Thyroid gland (tissue), 4 donors: Measurements from ENCODE around the gene PTDSS2. TPM values are rescaled to one million over a fixed set of nuclear protein-coding genes. Genes with fewer than 3 reads are reported as not detected.
"Not testable (repeated sequence)": the region's sequence is repeated elsewhere in the genome, so short reads cannot be mapped to it uniquely, and the experiment has no call there.

Source experiments
- DNase-seq, 2 donors: peaks; one replicate each; pipeline ENCODE4 v3.0.0-alpha.2; 2019
- H3K27ac ChIP-seq, 3 donors: fragments of 200-600 bp; sonication (generic); 1 replicate in 2 of 3; 2 replicates in 1 of 3; pipeline ENCODE4 v1.5.1; 2016 to 2019; ENCODE audit warnings: mild to moderate bottlenecking in 1 of 3, moderate library complexity in 1 of 3
- H3K27me3 ChIP-seq: fragments of 200-600 bp; sonication (generic); one replicate; pipeline ENCODE4 v1.5.1; 2019
- H3K36me3 ChIP-seq, 2 donors: fragments of 200-600 bp; sonication (generic); one replicate each; pipeline ENCODE4 v1.5.1; 2016 to 2019
- H3K4me1 ChIP-seq, 2 donors: fragments of 200-600 bp; sonication (generic); one replicate each; pipeline ENCODE4 v1.5.1; 2017 to 2019
- H3K4me3 ChIP-seq, 3 donors: fragments of 200-600 bp; sonication (generic); replicated peaks in 1 of 3; 1 replicate in 2 of 3; 2 replicates in 1 of 3; pipeline ENCODE4 v1.5.1; 2016; ENCODE audit warnings: mild to moderate bottlenecking in 1 of 3
- H3K9me3 ChIP-seq: fragments of 200-600 bp; sonication (generic); one replicate; pipeline ENCODE4 v1.5.1; 2017
- CTCF ChIP-seq, 6 experiments: fragments of 200-600 bp in 3 of 6; fragments of 450-650 bp in 3 of 6; sonication (generic) in 3 of 6; IDR thresholded peaks; one replicate each; pipeline ENCODE4 v1.5.1; 2016 to 2019; ENCODE audit warnings: antibody characterized with exemption in 6 of 6, mild to moderate bottlenecking in 2 of 6, inconsistent platforms in 1 of 6, moderate library complexity in 1 of 6
- POLR2A ChIP-seq, 2 donors: fragments of 450-650 bp; IDR thresholded peaks; one replicate each; pipeline ENCODE4 v1.6.1; 2017; ENCODE audit warnings: antibody characterized with exemption in 2 of 2, mild to moderate bottlenecking in 2 of 2, moderate library complexity in 1 of 2
- WGBS, 2 donors: methylation state at CpG; one replicate each; pipeline ENCODE4 v1.1.5; 2017; 5-methylcytosine and 5-hydroxymethylcytosine counted together
- intact Hi-C: fragments of 100-400 bp; cut with DNase I; formaldehyde crosslinking; loops from one replicate; pipeline ENCODE4 v1.15.1; 2023
- total RNA-seq, 4 donors: library from RNA; depleted of rRNA; stranded (reverse); fragments of >200 nt; gene quantifications; one replicate each; pipeline ENCODE4 v1.2.3, GENCODE V29; 2016

Gene PTDSS2
- total RNA-seq, 4 donors from 2014 or later = 40.8 to 69.9 (median 41.7) TPM

DNA sequence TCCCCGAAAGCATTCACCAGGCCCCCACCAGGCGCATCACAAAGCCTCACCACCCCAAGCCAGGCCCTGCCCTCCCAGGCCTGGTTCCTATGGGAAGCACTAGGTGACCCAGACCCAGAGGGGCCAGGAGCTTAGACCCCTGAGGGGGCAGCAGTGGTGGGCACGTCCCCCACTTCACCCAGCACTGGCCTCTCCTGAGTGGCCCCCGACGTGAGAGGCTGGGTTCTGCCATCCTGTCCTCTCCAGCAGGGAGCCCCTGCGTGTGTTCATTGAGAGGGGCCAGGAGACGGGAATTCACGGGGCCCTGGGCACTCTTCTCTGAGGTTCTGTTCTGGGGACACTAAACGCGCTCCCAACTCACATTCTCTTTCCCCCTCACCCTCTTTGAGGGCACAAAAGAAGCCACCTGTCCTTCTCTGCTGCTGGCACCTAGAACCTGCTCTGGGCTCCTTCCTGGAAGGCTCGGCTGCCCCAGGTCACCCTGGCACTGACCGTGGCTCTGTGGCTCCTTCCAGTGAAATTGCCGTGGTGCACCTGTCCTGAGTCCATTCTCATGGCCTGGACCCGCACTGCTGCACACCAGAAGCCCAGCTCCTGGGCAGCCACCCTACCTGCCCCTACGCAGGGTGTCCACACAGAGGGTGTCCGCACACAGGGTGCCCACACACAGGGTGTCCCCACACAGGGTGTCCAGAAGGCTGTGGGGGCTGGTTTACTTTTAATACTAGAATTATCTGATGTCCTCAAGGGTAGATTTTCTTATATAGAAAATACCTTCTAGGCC, 12.2 kb downstream of the PTDSS2 start:
- no peak for TF ChIP-seq POLR2A (IDR thresholded peaks at IDR 0.05)
- DNase-seq = no peak
- no peaks in the 10 kb centered on the region for H3K4me1 ChIP-seq
- no peaks in the 10 kb centered on the region for H3K9me3 ChIP-seq
- H3K36me3 ChIP-seq = no peaks in the 10 kb centered on the region
- WGBS, 2 donors = 96 to 97% methylated on average over 13 to 15 of the region's 16 CpGs
- H3K4me3 ChIP-seq = no peak overlapping the region
- H3K27me3 ChIP-seq = no peaks in the 10 kb centered on the region
- intact Hi-C loops = no loop called here
- no peak overlapping the region for H3K27ac ChIP-seq

GRCh38 chr11:464316-464715, 14.2 kb downstream of the PTDSS2 start:
- Histone ChIP-seq H3K36me3 (no peaks in the 10 kb centered on the region), H3K27ac (no peak overlapping the region), H3K9me3 (no peaks in the 10 kb centered on the region), H3K27me3 (no peaks in the 10 kb centered on the region), H3K4me3 (no peak overlapping the region), H3K4me1 (peaks cover 1% of the 10 kb centered on the region in 2 donors)
- TF ChIP-seq POLR2A (IDR thresholded peaks at IDR 0.05) (no peak), CTCF (IDR thresholded peaks at IDR 0.05) (no peak)
- 94 to 98% methylated on average over 24 of the region's 24 CpGs for WGBS, 2 donors
- intact Hi-C loops = no loop called here
- no peak for DNase-seq

GRCh38 chr11:465896-466530, 15.9 kb downstream of the PTDSS2 start:
- Histone ChIP-seq H3K4me1 (peaks cover 11 to 16% of the 10 kb centered on the region in 2 donors), H3K4me3 (no peak overlapping the region), H3K27ac (no peak overlapping the region), H3K9me3 (no peaks in the 10 kb centered on the region), H3K36me3 (no peaks in the 10 kb centered on the region), H3K27me3 (no peaks in the 10 kb centered on the region)
- no peak for DNase-seq
- 85 to 86% methylated on average over 9 of the region's 9 CpGs for WGBS, 2 donors
- TF ChIP-seq CTCF (IDR thresholded peaks at IDR 0.05) (no peak), POLR2A (IDR thresholded peaks at IDR 0.05) (no peak)
- intact Hi-C loops = no loop called here

DNA sequence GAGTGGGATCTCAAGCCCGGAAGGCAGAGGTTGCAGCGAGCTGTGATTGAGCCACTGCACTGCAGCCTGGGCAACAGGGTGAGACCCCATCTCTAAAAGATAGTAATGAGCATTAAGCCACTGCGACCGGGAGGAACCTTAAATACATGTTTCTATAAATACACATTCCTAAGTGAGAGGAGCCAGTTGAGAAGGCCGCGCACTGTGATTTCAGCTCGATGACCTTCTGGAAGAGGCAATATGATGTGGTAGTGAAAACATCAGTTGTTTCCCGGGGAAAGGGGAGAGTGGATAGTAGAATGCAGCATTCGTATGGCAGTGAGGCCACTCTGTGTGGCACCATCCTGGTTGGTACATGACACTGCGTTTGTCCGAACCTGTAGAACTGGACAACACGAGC, 18.0 kb downstream of the PTDSS2 start:
- H3K27me3 ChIP-seq = no peaks in the 10 kb centered on the region

GRCh38 chr11:468493-468892, 18.4 kb downstream of the PTDSS2 start:
- no peaks in the 10 kb centered on the region for H3K9me3 ChIP-seq
- peaks cover 11 to 16% of the 10 kb centered on the region in 2 donors for H3K4me1 ChIP-seq
- TF ChIP-seq POLR2A (IDR thresholded peaks at IDR 0.05) (no peak), CTCF (IDR thresholded peaks at IDR 0.05) (no peak)
- peak overlapping the region in 1 of 3 donors; percentile 79 for H3K27ac ChIP-seq
- no peak for DNase-seq
- 83 to 86% methylated on average over 6 of the region's 6 CpGs for WGBS, 2 donors
- H3K36me3 ChIP-seq = no peaks in the 10 kb centered on the region
- no peak overlapping the region for H3K4me3 ChIP-seq
- no peaks in the 10 kb centered on the region for H3K27me3 ChIP-seq
- intact Hi-C loops = no loop called here

More for the DNA sequence above, 18.0 kb downstream of the PTDSS2 start:
- H3K4me1 ChIP-seq = peaks cover 11 to 16% of the 10 kb centered on the region in 2 donors
- no peak overlapping the region for H3K27ac ChIP-seq
- intact Hi-C loops = no loop called here
- no peak for DNase-seq
- H3K36me3 ChIP-seq = no peaks in the 10 kb centered on the region
- TF ChIP-seq CTCF (IDR thresholded peaks at IDR 0.05) (no peak), POLR2A (IDR thresholded peaks at IDR 0.05) (no peak)
- H3K9me3 ChIP-seq = no peaks in the 10 kb centered on the region
- no peak overlapping the region for H3K4me3 ChIP-seq
- 69 to 78% methylated on average over 12 of the region's 12 CpGs for WGBS, 2 donors

- H3K4me3 ChIP-seq, intact Hi-C loops, DNase-seq, H3K9me3 ChIP-seq, H3K27me3 ChIP-seq, H3K36me3 ChIP-seq: not testable (repeated sequence)
- H3K27ac ChIP-seq = peak overlapping the region; percentile 44 to 79 (median 66)
- peaks cover 11 to 16% of the 10 kb centered on the region in 2 donors for H3K4me1 ChIP-seq
- 35 to 51% methylated on average over 15 of the region's 19 CpGs for WGBS, 2 donors
Observed at GRCh38 chr11:469026-469683, 19.1 kb downstream of the PTDSS2 start.
